Body of pancreas (tissue), 4 donors: ENCODE measurements around the gene HDHD5.

ENCODE experiments used
- POLR2A ChIP-seq, 3 donors: fragments of 450-650 bp; IDR thresholded peaks; one replicate each; pipeline ENCODE4 v1.6.1; 2016; ENCODE audit warnings: antibody characterized with exemption in 3 of 3, mild to moderate bottlenecking in 2 of 3
- TF ChIP-seq, protein P1 (sequence below), 7 experiments: fragments of 450-650 bp in 4 of 7; fragments of 200-600 bp in 3 of 7; sonication (generic) in 3 of 7; IDR thresholded peaks; one replicate each; pipeline ENCODE4 v1.5.1; 2016 to 2019; ENCODE audit warnings: antibody characterized with exemption in 7 of 7

DNA sequence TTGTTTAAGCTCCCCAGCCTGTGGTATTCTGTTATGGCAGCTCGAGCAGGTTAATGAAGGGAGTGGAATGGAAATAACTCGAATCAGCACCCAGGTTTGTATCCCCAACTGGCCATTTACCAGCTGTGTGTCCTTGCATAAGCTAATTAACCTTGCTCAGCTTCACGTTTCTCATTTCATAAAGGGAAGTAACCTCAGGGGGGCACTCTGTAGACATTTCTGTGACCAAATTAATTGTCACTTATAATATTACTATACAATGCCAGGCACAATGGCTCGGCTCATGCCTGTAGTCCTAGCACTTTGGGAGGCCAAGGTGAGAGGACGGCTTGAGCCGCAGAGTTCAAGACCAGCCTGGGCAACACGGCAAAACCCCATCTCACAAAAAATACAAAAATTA lies 46.4 kb upstream of the HDHD5 start:
- no peak for TF ChIP-seq POLR2A (IDR thresholded peaks at IDR 0.05)
- TF ChIP-seq, protein P1, sequence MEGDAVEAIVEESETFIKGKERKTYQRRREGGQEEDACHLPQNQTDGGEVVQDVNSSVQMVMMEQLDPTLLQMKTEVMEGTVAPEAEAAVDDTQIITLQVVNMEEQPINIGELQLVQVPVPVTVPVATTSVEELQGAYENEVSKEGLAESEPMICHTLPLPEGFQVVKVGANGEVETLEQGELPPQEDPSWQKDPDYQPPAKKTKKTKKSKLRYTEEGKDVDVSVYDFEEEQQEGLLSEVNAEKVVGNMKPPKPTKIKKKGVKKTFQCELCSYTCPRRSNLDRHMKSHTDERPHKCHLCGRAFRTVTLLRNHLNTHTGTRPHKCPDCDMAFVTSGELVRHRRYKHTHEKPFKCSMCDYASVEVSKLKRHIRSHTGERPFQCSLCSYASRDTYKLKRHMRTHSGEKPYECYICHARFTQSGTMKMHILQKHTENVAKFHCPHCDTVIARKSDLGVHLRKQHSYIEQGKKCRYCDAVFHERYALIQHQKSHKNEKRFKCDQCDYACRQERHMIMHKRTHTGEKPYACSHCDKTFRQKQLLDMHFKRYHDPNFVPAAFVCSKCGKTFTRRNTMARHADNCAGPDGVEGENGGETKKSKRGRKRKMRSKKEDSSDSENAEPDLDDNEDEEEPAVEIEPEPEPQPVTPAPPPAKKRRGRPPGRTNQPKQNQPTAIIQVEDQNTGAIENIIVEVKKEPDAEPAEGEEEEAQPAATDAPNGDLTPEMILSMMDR (IDR thresholded peaks at IDR 0.05) = peak in 1 of 7 experiments; percentile 18
